GM18498 (cell line): Measurements from ENCODE around the gene FXR2.

Experiments used
- ATAC-seq: cut with Tn5 transposase; IDR thresholded peaks from one replicate; pipeline ENCODE4 v1.9.1; 2021; ENCODE audit warnings: mild to moderate bottlenecking, moderate library complexity; ENCODE audit not compliant: unreplicated experiment

The FXR2 gene

GRCh38 chr17:7573324-7574080, 41.2 kb downstream of the FXR2 start:
- ATAC-seq = peak; percentile 23

GRCh38 chr17:7572588-7573323, 41.9 kb downstream of the FXR2 start:
- ATAC-seq = peak; percentile 88

- ATAC-seq = no peak
Measured at GRCh38 chr17:7572338-7572587, 42.4 kb downstream of the FXR2 start.

- ATAC-seq = no peak
Measured at GRCh38 chr17:7570351-7570750, 44.3 kb downstream of the FXR2 start.

- no peak for ATAC-seq
Measured at GRCh38 chr17:7569571-7569970, 45.1 kb downstream of the FXR2 start.

GRCh38 chr17:7563115-7563869, 51.4 kb downstream of the FXR2 start:
- no peak for ATAC-seq

- no peak for ATAC-seq
Measured at GRCh38 chr17:7562208-7562605, 52.5 kb downstream of the FXR2 start.

GRCh38 chr17:7561589-7562207, 53.0 kb downstream of the FXR2 start, which contains the start of gene SENP3:
Gene SENP3, plus strand, starts transcription at chr17:7561919. Its CDS starts 1,158 bp downstream, at chr17:7563077.
- ATAC-seq = peak; percentile 76

GRCh38 chr17:7561028-7561575, 53.6 kb downstream of the FXR2 start:
- peak; percentile 63 for ATAC-seq

- ATAC-seq = no peak
Measured at GRCh38 chr17:7560172-7561027, 54.3 kb downstream of the FXR2 start.

- no peak for ATAC-seq
Measured at GRCh38 chr17:7559320-7560171, 55.2 kb downstream of the FXR2 start.

GRCh38 chr17:7558544-7559319, 56.0 kb downstream of the FXR2 start, which contains the start of gene TNFSF13:
Gene TNFSF13, plus strand, starts transcription at chr17:7558750. Its CDS starts 290 bp downstream, at chr17:7559040.
- no peak for ATAC-seq

GRCh38 chr17:7557775-7558543, 56.7 kb downstream of the FXR2 start:
- no peak for ATAC-seq

- no peak for ATAC-seq
Measured at GRCh38 chr17:7557147-7557764, 57.4 kb downstream of the FXR2 start.

GRCh38 chr17:7556627-7557026, 58.1 kb downstream of the FXR2 start:
- ATAC-seq = no peak

GRCh38 chr17:7555320-7555948, 59.3 kb downstream of the FXR2 start:
- no peak for ATAC-seq

- no peak for ATAC-seq
Measured at GRCh38 chr17:7553356-7553755, 61.3 kb downstream of the FXR2 start.
